HepG2 (cell line): ENCODE data around the gene ABHD17C. TPM values are rescaled to one million over a fixed set of nuclear protein-coding genes. Genes with fewer than 3 reads are reported as not detected.
A peak's percentile ranks its signal among the peaks of the same experiment; 100 is the strongest.

Experiments
- JUN ChIP-seq: sonication (generic); formaldehyde crosslinking; IDR thresholded peaks from 2 replicates; pipeline ENCODE4 v1.4.0; 2020; ENCODE audit warnings: mild to moderate bottlenecking, missing genetic modification reagents
- KMT2A ChIP-seq: sonication (generic); formaldehyde crosslinking; IDR thresholded peaks from 2 replicates; pipeline ENCODE4 v1.4.0; 2020; ENCODE audit warnings: missing genetic modification reagents
- MEIS1 ChIP-seq: sonication (generic); formaldehyde crosslinking; IDR thresholded peaks from 2 replicates; pipeline ENCODE4 v1.9.0; 2021; ENCODE audit warnings: mild to moderate bottlenecking, missing genetic modification reagents, moderate library complexity, borderline replicate concordance
- MXD4 ChIP-seq: IDR thresholded peaks from 2 replicates; pipeline ENCODE4 v1.6.1; 2016; ENCODE audit warnings: mild to moderate bottlenecking, missing biosample characterization, missing genetic modification reagents
- MXI1 ChIP-seq: IDR thresholded peaks from 3 replicates; pipeline ENCODE4 v1.6.1; 2012; ENCODE audit warnings: low read depth, low read length, inconsistent platforms, borderline replicate concordance
- NKX3-1 ChIP-seq: sonication (generic); formaldehyde crosslinking; IDR thresholded peaks from 2 replicates; pipeline ENCODE4 v1.5.0; 2020; ENCODE audit warnings: missing genetic modification reagents
- NR3C1 ChIP-seq: sonication (generic); formaldehyde crosslinking; IDR thresholded peaks from 2 replicates; pipeline ENCODE4 v1.4.0; 2020; ENCODE audit warnings: missing genetic modification reagents
- PCBP2 ChIP-seq: fragments of 200-400 bp; formaldehyde crosslinking; optimal IDR thresholded peaks from 2 replicates; pipeline ENCODE3; 2018; ENCODE audit warnings: low read length, low read depth; ENCODE audit not compliant: poor library complexity, severe bottlenecking
- PITX1 ChIP-seq: sonication (generic); formaldehyde crosslinking; IDR thresholded peaks from 2 replicates; pipeline ENCODE4 v1.5.1; 2020; ENCODE audit warnings: mild to moderate bottlenecking, missing genetic modification reagents
- SAP130 ChIP-seq: IDR thresholded peaks from 2 replicates; pipeline ENCODE4 v1.6.1; 2016; ENCODE audit warnings: low read depth
- SNRNP70 ChIP-seq: fragments of 200-400 bp; formaldehyde crosslinking; IDR thresholded peaks from 2 replicates; pipeline ENCODE4 v1.6.1; 2017; ENCODE audit warnings: mild to moderate bottlenecking, low read depth, low read length, moderate library complexity
- SOX6 ChIP-seq, 2 experiments: fragments of 450-650 bp in 1 of 2; sonication (generic) in 1 of 2; formaldehyde crosslinking in 1 of 2; IDR thresholded peaks; 2 replicates each; pipeline versions ENCODE4 v1.4.0 to v1.6.1; 2017 to 2020; ENCODE audit warnings: antibody characterized with exemption in 1 of 2, mild to moderate bottlenecking in 1 of 2, missing genetic modification reagents in 1 of 2
- SRY ChIP-seq: sonication (generic); formaldehyde crosslinking; IDR thresholded peaks from 2 replicates; pipeline ENCODE4 v1.8.0; 2022; ENCODE audit warnings: mild to moderate bottlenecking, missing genetic modification reagents
- ZFP41 ChIP-seq: sonication (generic); formaldehyde crosslinking; IDR thresholded peaks from 2 replicates; pipeline ENCODE4 v1.4.0; 2020; ENCODE audit warnings: mild to moderate bottlenecking, missing genetic modification reagents, borderline replicate concordance
- ZNF124 ChIP-seq: sonication (generic); formaldehyde crosslinking; IDR thresholded peaks from 2 replicates; pipeline ENCODE4 v1.4.0; 2020; ENCODE audit warnings: missing genetic modification reagents
- ZNF264 ChIP-seq: sonication (generic); formaldehyde crosslinking; IDR thresholded peaks from 2 replicates; pipeline ENCODE4 v1.4.0; 2020; ENCODE audit warnings: missing genetic modification reagents
- ZNF292 ChIP-seq: sonication (generic); formaldehyde crosslinking; IDR thresholded peaks from 2 replicates; pipeline ENCODE4 v1.8.1; 2022; ENCODE audit warnings: mild to moderate bottlenecking, low read depth, missing genetic modification reagents, borderline replicate concordance
- ZNF34 ChIP-seq: sonication (generic); formaldehyde crosslinking; IDR thresholded peaks from 2 replicates; pipeline ENCODE4 v1.4.0; 2020; ENCODE audit warnings: mild to moderate bottlenecking, missing genetic modification reagents, borderline replicate concordance
- ZNF652 ChIP-seq: IDR thresholded peaks from 2 replicates; pipeline ENCODE4 v1.6.1; 2016; ENCODE audit warnings: low read depth, borderline replicate concordance
- ZNF75D ChIP-seq: sonication (generic); formaldehyde crosslinking; IDR thresholded peaks from 2 replicates; pipeline ENCODE4 v1.8.1; 2023; ENCODE audit warnings: missing genetic modification reagents, mild to moderate bottlenecking, borderline replicate concordance
- polyA plus RNA-seq, 8 experiments: library from polyadenylated mRNA; depleted of rRNA in 3 of 8; stranded (reverse) in 7 of 8; unstranded in 1 of 8; fragments of >200 nt; fragmentation: Illumina TruSeq in 4 of 8; extraction: Trizol in 4 of 8; gene quantifications; 2 replicates each; pipeline versions ENCODE4 v1.2.1 to v1.2.3, GENCODE V29; 2011 to 2016; ENCODE audit warnings: low read depth in 4 of 8, missing spikeins in 1 of 8, mixed read lengths in 1 of 8; ENCODE audit not compliant: insufficient read depth in 1 of 8
- total RNA-seq, 5 experiments: library from RNA; depleted of rRNA; stranded (reverse); fragments of >200 nt; fragmentation: Illumina TruSeq; extraction: Trizol; gene quantifications; 2 replicates each; pipeline ENCODE4 v1.2.3, GENCODE V29; 2016; ENCODE audit warnings: low read depth in 1 of 5
- TF ChIP-seq, protein P1 (sequence below): sonication (generic); formaldehyde crosslinking; IDR thresholded peaks from 2 replicates; pipeline ENCODE4 v1.4.0; 2020; ENCODE audit warnings: missing genetic modification reagents
- TF ChIP-seq, protein P2 (sequence below), 2 experiments: sonication (generic) in 1 of 2; formaldehyde crosslinking in 1 of 2; IDR thresholded peaks; 2 replicates each; pipeline versions ENCODE4 v1.4.0 to v1.6.1; 2018 to 2020; ENCODE audit warnings: missing genetic modification reagents in 2 of 2, borderline replicate concordance in 1 of 2, low read depth in 1 of 2, mild to moderate bottlenecking in 1 of 2, missing biosample characterization in 1 of 2
- TF ChIP-seq, protein P3 (sequence below): sonication (generic); formaldehyde crosslinking; conservative IDR thresholded peaks from 2 replicates; pipeline ENCODE4 v1.4.0; 2020; ENCODE audit warnings: mild to moderate bottlenecking, missing genetic modification reagents, moderate library complexity

Gene ABHD17C
- total and polyA plus RNA-seq, 2 of the 13 experiments (the other 11 are each of a cell fraction or from before 2014, with no cell fraction given), result 2.9 to 3.9 TPM

DNA sequence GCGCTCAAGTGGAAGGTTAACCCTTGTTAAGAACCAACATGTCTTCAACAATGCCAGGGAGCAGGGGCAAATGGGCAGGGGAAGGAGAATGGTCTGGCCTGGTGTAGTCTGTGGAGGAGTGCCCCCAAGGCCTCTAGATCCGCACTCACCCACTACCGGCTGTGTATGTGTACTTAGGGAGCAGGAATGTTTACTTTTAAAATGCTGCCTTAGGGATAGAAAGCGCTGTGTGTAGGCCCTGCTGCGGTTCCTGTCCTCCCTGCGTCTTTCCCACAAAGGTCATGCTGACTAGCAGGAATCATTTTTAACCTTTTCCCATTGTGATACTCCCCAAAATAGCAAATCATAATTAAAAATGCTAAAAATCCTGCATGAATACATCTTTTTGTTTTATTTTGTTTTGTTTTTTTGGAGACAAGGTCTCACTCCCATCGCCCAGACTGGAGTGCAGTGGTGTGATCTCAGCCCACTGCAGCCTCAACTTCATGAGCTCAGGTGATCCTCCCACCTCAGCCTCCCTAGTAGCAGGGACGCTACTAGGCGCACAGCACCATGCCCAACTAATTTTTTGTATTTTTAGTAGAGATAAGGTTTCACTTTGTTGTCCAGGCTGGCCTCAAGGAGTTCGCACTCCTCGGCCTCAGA is 48.2 kb downstream of the ABHD17C start (continued):
- TF ChIP-seq, protein P1, sequence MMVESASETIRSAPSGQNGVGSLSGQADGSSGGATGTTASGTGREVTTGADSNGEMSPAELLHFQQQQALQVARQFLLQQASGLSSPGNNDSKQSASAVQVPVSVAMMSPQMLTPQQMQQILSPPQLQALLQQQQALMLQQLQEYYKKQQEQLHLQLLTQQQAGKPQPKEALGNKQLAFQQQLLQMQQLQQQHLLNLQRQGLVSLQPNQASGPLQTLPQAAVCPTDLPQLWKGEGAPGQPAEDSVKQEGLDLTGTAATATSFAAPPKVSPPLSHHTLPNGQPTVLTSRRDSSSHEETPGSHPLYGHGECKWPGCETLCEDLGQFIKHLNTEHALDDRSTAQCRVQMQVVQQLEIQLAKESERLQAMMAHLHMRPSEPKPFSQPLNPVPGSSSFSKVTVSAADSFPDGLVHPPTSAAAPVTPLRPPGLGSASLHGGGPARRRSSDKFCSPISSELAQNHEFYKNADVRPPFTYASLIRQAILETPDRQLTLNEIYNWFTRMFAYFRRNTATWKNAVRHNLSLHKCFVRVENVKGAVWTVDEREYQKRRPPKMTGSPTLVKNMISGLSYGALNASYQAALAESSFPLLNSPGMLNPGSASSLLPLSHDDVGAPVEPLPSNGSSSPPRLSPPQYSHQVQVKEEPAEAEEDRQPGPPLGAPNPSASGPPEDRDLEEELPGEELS, result peak; percentile 59; the same call in 1 of the 2 replicates
- 0 out of 2 replicates have a peak, but pooled peaks have one; percentile 33 for TF ChIP-seq KMT2A (CRISPR knock-in tag)
- TF ChIP-seq ZNF34 (CRISPR knock-in tag), result no peak
- TF ChIP-seq PCBP2, result no peak
- TF ChIP-seq, protein P2, sequence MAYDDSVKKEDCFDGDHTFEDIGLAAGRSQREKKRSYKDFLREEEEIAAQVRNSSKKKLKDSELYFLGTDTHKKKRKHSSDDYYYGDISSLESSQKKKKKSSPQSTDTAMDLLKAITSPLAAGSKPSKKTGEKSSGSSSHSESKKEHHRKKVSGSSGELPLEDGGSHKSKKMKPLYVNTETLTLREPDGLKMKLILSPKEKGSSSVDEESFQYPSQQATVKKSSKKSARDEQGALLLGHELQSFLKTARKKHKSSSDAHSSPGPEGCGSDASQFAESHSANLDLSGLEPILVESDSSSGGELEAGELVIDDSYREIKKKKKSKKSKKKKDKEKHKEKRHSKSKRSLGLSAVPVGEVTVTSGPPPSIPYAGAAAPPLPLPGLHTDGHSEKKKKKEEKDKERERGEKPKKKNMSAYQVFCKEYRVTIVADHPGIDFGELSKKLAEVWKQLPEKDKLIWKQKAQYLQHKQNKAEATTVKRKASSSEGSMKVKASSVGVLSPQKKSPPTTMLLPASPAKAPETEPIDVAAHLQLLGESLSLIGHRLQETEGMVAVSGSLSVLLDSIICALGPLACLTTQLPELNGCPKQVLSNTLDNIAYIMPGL (CRISPR knock-in tag; IDR thresholded peaks at IDR 0.05; ENCODE audit: borderline replicate concordance in 1 of 2, low read depth in 1 of 2), result peak in 1 of 2 experiments; percentile 23; a peak in 1 of 4 replicates
- no peak for TF ChIP-seq ZNF75D (CRISPR knock-in tag)
- peak; percentile 59 for TF ChIP-seq SAP130 (CRISPR knock-in tag)
- TF ChIP-seq ZFP41 (CRISPR knock-in tag), result no peak
- TF ChIP-seq MXI1, result no peak
- no peak for TF ChIP-seq MXD4 (CRISPR knock-in tag)
- no peak for TF ChIP-seq SRY (CRISPR knock-in tag)
- no peak for TF ChIP-seq ZNF264
- TF ChIP-seq NR3C1 (CRISPR knock-in tag), result no peak
- no peak for TF ChIP-seq ZNF124 (CRISPR knock-in tag)
- TF ChIP-seq NKX3-1 (CRISPR knock-in tag), result no peak
- peak; percentile 52; the same call in 1 of the 2 replicates for TF ChIP-seq PITX1
- TF ChIP-seq MEIS1, result no peak
- TF ChIP-seq, protein P3, sequence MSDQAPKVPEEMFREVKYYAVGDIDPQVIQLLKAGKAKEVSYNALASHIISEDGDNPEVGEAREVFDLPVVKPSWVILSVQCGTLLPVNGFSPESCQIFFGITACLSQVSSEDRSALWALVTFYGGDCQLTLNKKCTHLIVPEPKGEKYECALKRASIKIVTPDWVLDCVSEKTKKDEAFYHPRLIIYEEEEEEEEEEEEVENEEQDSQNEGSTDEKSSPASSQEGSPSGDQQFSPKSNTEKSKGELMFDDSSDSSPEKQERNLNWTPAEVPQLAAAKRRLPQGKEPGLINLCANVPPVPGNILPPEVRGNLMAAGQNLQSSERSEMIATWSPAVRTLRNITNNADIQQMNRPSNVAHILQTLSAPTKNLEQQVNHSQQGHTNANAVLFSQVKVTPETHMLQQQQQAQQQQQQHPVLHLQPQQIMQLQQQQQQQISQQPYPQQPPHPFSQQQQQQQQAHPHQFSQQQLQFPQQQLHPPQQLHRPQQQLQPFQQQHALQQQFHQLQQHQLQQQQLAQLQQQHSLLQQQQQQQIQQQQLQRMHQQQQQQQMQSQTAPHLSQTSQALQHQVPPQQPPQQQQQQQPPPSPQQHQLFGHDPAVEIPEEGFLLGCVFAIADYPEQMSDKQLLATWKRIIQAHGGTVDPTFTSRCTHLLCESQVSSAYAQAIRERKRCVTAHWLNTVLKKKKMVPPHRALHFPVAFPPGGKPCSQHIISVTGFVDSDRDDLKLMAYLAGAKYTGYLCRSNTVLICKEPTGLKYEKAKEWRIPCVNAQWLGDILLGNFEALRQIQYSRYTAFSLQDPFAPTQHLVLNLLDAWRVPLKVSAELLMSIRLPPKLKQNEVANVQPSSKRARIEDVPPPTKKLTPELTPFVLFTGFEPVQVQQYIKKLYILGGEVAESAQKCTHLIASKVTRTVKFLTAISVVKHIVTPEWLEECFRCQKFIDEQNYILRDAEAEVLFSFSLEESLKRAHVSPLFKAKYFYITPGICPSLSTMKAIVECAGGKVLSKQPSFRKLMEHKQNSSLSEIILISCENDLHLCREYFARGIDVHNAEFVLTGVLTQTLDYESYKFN (CRISPR knock-in tag), result peak; percentile 48; the same call in 1 of the 2 replicates
- TF ChIP-seq ZNF652 (CRISPR knock-in tag), result no peak
- no peak for TF ChIP-seq SOX6 (IDR thresholded peaks at IDR 0.05)
- TF ChIP-seq SOX6 (CRISPR knock-in tag; IDR thresholded peaks at IDR 0.05), result peak; percentile 33; the same call in 1 of the 2 replicates
- no peak for TF ChIP-seq SNRNP70
- TF ChIP-seq JUN, result no peak
- TF ChIP-seq ZNF292, result peak; percentile 82; the same call in 1 of the 2 replicates
